ENCODE measurements around the gene RASSF8.

GRCh38 chr12:26100666-26101349, 142.3 kb downstream of the RASSF8 start:
- TF ChIP-seq CTCF (IDR thresholded peaks at IDR 0.05; ENCODE audit: low read depth, low read length): no peak
- TF ChIP-seq EZH2phosphoT487 (IDR thresholded peaks at IDR 0.05; ENCODE audit: low read depth): no peak
